Neural progenitor cell (in vitro differentiated cells): ENCODE data around the gene SLC9C2. TPM values are rescaled to one million over a fixed set of nuclear protein-coding genes. Genes with fewer than 3 reads are reported as not detected.
A peak's percentile ranks its signal among the peaks of the same experiment; 100 is the strongest.

ENCODE experiments used
- DNase-seq: peaks from one replicate; pipeline ENCODE4 v3.0.0-alpha.2; 2016; ENCODE audit warnings: low spot score
- H2AFZ ChIP-seq: fragments of 200-600 bp; sonication (generic); replicated peaks from 2 replicates; pipeline ENCODE4 v1.6.1; 2016; ENCODE audit warnings: antibody characterized with exemption
- H3F3A ChIP-seq: fragments of 200-600 bp; sonication (generic); 2 replicates; pipeline ENCODE4 v1.6.1; 2016; ENCODE audit warnings: antibody characterized with exemption, low read depth
- H3K27ac ChIP-seq: fragments of 200-600 bp; sonication (generic); 2 replicates; pipeline ENCODE4 v1.5.1; 2016; ENCODE audit warnings: mild to moderate bottlenecking
- H3K27me3 ChIP-seq: fragments of 200-600 bp; sonication (generic); 2 replicates; pipeline ENCODE4 v1.6.1; 2016; ENCODE audit warnings: mild to moderate bottlenecking, moderate library complexity
- H3K36me3 ChIP-seq: fragments of 200-600 bp; sonication (generic); 2 replicates; pipeline ENCODE4 v1.5.1; 2016
- H3K4me1 ChIP-seq: fragments of 200-600 bp; sonication (generic); 2 replicates; pipeline ENCODE4 v1.6.1; 2016; ENCODE audit warnings: mixed run types
- H3K4me2 ChIP-seq: fragments of 200-600 bp; sonication (generic); 2 replicates; pipeline ENCODE4 v1.6.1; 2016
- H3K4me3 ChIP-seq: fragments of 200-600 bp; sonication (generic); 2 replicates; pipeline ENCODE4 v1.5.1; 2016
- H3K79me2 ChIP-seq: fragments of 200-600 bp; sonication (generic); 2 replicates; pipeline ENCODE4 v1.6.1; 2016; ENCODE audit warnings: low read depth
- H3K9ac ChIP-seq: fragments of 200-600 bp; sonication (generic); 2 replicates; pipeline ENCODE4 v1.6.1; 2016
- H3K9me3 ChIP-seq: fragments of 200-600 bp; sonication (generic); 2 replicates; pipeline ENCODE4 v1.5.1; 2016; ENCODE audit warnings: low read depth
- H4K20me1 ChIP-seq: fragments of 200-600 bp; sonication (generic); 2 replicates; pipeline ENCODE4 v1.6.1; 2016; ENCODE audit warnings: low read depth
- H3K27ac Mint-ChIP-seq: 3 replicates; pipeline ENCODE4 v1.8.0; 2021; ENCODE audit warnings: mixed read lengths
- H3K27me3 Mint-ChIP-seq: 2 replicates; pipeline ENCODE4 v1.8.0; 2022; ENCODE audit warnings: low read depth, mild to moderate bottlenecking, inconsistent platforms, moderate library complexity, mixed read lengths; ENCODE audit not compliant: insufficient read depth
- H3K36me3 Mint-ChIP-seq: 3 replicates; pipeline ENCODE4 v1.8.0; 2021; ENCODE audit warnings: mixed read lengths
- H3K4me1 Mint-ChIP-seq: 3 replicates; pipeline ENCODE4 v1.8.0; 2021; ENCODE audit warnings: mixed read lengths
- H3K4me3 Mint-ChIP-seq: 3 replicates; pipeline ENCODE4 v1.8.0; 2021; ENCODE audit warnings: mild to moderate bottlenecking, moderate library complexity, mixed read lengths
- H3K9me3 Mint-ChIP-seq: 3 replicates; pipeline ENCODE4 v1.8.0; 2020; ENCODE audit warnings: mixed read lengths
- EZH2 ChIP-seq: fragments of 200-600 bp; sonication (generic); IDR thresholded peaks from 2 replicates; pipeline ENCODE4 v1.6.1; 2017; ENCODE audit warnings: antibody characterized with exemption, mild to moderate bottlenecking, moderate library complexity
- EZH2phosphoT487 ChIP-seq: fragments of 200-600 bp; sonication (generic); IDR thresholded peaks from 2 replicates; pipeline ENCODE4 v1.6.1; 2017; ENCODE audit warnings: antibody characterized with exemption
- total RNA-seq: library from RNA; depleted of rRNA; stranded (reverse); fragments of >200 nt; gene quantifications from 2 replicates; pipeline ENCODE4 v1.2.3, GENCODE V29; 2015; ENCODE audit warnings: low replicate concordance
- TF ChIP-seq, protein P1 (sequence below): fragments of 200-600 bp; sonication (generic); IDR thresholded peaks from 2 replicates; pipeline ENCODE4 v1.5.1; 2017; ENCODE audit warnings: antibody characterized with exemption, mild to moderate bottlenecking

The SLC9C2 gene
- total RNA-seq, 1 donor from 2014 or later = not detected

DNA sequence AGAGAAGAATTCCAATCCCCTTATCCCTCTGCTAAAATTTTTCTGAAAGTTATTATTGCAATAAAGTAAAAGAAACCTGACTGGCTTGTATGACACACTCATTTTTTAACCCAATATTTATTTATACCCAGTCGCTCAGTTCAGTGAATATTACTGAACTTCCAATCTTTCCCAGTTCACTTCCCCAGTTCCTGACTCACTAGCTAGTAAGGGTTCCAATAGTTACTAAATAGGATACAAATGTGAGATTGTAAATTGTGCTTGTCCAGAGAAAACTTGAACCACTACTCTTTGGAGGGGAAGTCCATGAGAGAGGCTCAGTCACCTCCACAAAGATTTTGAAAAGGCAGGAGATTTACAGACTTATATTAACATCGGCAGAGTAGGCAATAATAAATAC lies 94.3 kb downstream of the SLC9C2 start:
- Histone ChIP-seq H3K4me2 (no peak overlapping the region), H3K9ac (no peak overlapping the region), H2AFZ (peak overlapping the region; percentile 2), H3K9me3 (no peaks in the 10 kb centered on the region), H3F3A (no peaks in the 10 kb centered on the region), H3K36me3 (no peaks in the 10 kb centered on the region), H3K4me3 (no peak overlapping the region), H3K79me2 (no peaks in the 10 kb centered on the region), H4K20me1 (no peaks in the 10 kb centered on the region), H3K27me3 (no peaks in the 10 kb centered on the region), H3K27ac (no peak overlapping the region), H3K4me1 (peaks cover 10% of the 10 kb centered on the region)
- H3K4me3 Mint-ChIP-seq = no peak overlapping the region
- no peak overlapping the region for H3K27ac Mint-ChIP-seq
- H3K27me3 Mint-ChIP-seq = peaks cover 3% of the 10 kb centered on the region
- H3K36me3 Mint-ChIP-seq = peaks cover 2% of the 10 kb centered on the region
- H3K9me3 Mint-ChIP-seq = peaks cover 19% of the 10 kb centered on the region
- TF ChIP-seq EZH2phosphoT487 (no peak), EZH2 (no peak)
- H3K4me1 Mint-ChIP-seq = peaks cover 44% of the 10 kb centered on the region
- DNase-seq = no peak

- no peaks in the 10 kb centered on the region for H3K27me3 ChIP-seq
- DNase-seq = peak; percentile 15
- no peaks in the 10 kb centered on the region for H3K36me3 Mint-ChIP-seq
- H4K20me1 ChIP-seq = no peaks in the 10 kb centered on the region
- no peak overlapping the region for H2AFZ ChIP-seq
- peak overlapping the region; percentile 79 for H3K4me3 Mint-ChIP-seq
- H3F3A ChIP-seq = no peaks in the 10 kb centered on the region
- no peaks in the 10 kb centered on the region for H3K36me3 ChIP-seq
- no peak for TF ChIP-seq EZH2
- TF ChIP-seq EZH2phosphoT487 = no peak
- TF ChIP-seq, protein P1, sequence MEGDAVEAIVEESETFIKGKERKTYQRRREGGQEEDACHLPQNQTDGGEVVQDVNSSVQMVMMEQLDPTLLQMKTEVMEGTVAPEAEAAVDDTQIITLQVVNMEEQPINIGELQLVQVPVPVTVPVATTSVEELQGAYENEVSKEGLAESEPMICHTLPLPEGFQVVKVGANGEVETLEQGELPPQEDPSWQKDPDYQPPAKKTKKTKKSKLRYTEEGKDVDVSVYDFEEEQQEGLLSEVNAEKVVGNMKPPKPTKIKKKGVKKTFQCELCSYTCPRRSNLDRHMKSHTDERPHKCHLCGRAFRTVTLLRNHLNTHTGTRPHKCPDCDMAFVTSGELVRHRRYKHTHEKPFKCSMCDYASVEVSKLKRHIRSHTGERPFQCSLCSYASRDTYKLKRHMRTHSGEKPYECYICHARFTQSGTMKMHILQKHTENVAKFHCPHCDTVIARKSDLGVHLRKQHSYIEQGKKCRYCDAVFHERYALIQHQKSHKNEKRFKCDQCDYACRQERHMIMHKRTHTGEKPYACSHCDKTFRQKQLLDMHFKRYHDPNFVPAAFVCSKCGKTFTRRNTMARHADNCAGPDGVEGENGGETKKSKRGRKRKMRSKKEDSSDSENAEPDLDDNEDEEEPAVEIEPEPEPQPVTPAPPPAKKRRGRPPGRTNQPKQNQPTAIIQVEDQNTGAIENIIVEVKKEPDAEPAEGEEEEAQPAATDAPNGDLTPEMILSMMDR = no peak
- H3K4me3 ChIP-seq = no peak overlapping the region
- peak overlapping the region; percentile 99 for H3K27ac Mint-ChIP-seq
- H3K27me3 Mint-ChIP-seq = peaks cover 3% of the 10 kb centered on the region
- peaks cover 44% of the 10 kb centered on the region for H3K4me1 Mint-ChIP-seq
- no peak overlapping the region for H3K27ac ChIP-seq
- peaks cover 13% of the 10 kb centered on the region for H3K9me3 Mint-ChIP-seq
- H3K9ac ChIP-seq = no peak overlapping the region
- no peaks in the 10 kb centered on the region for H3K9me3 ChIP-seq
- no peaks in the 10 kb centered on the region for H3K79me2 ChIP-seq
- peak overlapping the region; percentile 30 for H3K4me2 ChIP-seq
- peaks cover 10% of the 10 kb centered on the region for H3K4me1 ChIP-seq
These were observed 95.0 kb downstream of the SLC9C2 start for GRCh38 chr1:173507847-173508209.

DNA sequence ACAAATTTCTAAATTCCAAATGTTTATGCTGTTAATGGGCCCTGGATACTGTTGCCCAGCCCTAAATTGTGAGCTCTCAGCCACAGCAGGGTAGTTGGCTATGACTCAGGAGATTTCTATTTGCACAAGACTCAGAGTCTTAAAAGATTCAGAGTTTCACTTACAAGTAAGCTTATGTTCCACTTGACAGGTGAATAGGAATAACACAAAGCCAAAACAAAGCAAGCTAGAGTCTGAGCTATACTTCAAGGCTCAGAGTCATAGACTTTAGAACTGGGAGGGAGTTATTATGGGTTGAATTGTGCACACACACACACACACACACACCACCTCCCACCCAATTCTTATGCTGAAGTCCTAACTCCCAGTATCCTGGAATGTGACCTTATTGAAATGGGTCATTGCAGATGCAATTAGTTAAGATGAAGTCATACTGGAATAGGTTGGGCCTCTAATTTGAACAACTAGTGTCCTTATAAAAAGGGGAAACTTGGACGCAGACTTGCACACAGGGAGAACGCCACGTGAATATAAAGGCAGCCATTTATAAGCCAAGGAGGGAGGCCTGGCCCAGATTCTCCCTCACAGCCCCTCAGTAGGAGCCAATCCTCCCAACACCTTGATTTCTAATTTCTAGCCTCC lies 95.5 kb downstream of the SLC9C2 start:
- Histone ChIP-seq H3K36me3 (no peaks in the 10 kb centered on the region), H3K4me1 (peaks cover 10% of the 10 kb centered on the region), H3K27me3 (no peaks in the 10 kb centered on the region), H3K27ac (no peak overlapping the region), H3F3A (no peaks in the 10 kb centered on the region), H3K4me3 (no peak overlapping the region), H3K79me2 (no peaks in the 10 kb centered on the region), H3K9ac (no peak overlapping the region), H4K20me1 (no peaks in the 10 kb centered on the region), H2AFZ (no peak overlapping the region), H3K4me2 (peak overlapping the region; percentile 30), H3K9me3 (no peaks in the 10 kb centered on the region)
- DNase-seq = peak; percentile 41
- Mint-ChIP-seq H3K27me3 (peaks cover 3% of the 10 kb centered on the region), H3K4me1 (peaks cover 44% of the 10 kb centered on the region), H3K9me3 (peaks cover 8% of the 10 kb centered on the region), H3K27ac (peak overlapping the region; percentile 99), H3K4me3 (peak overlapping the region; percentile 79), H3K36me3 (no peaks in the 10 kb centered on the region)
- TF ChIP-seq, protein P1 = no peak

GRCh38 chr1:173506437-173506836 lies 96.4 kb downstream of the SLC9C2 start:
- Histone ChIP-seq H3K4me3 (no peak overlapping the region), H3F3A (no peaks in the 10 kb centered on the region), H3K9ac (no peak overlapping the region), H3K4me1 (peaks cover 10% of the 10 kb centered on the region), H3K9me3 (no peaks in the 10 kb centered on the region), H2AFZ (no peak overlapping the region), H4K20me1 (no peaks in the 10 kb centered on the region), H3K27me3 (no peaks in the 10 kb centered on the region), H3K4me2 (no peak overlapping the region), H3K79me2 (no peaks in the 10 kb centered on the region), H3K27ac (no peak overlapping the region), H3K36me3 (no peaks in the 10 kb centered on the region)
- peaks cover 44% of the 10 kb centered on the region for H3K4me1 Mint-ChIP-seq
- H3K9me3 Mint-ChIP-seq = peaks cover 2% of the 10 kb centered on the region
- TF ChIP-seq, protein P1 = peak; percentile 15
- TF ChIP-seq EZH2 = no peak
- no peak for TF ChIP-seq EZH2phosphoT487
- peaks cover 2% of the 10 kb centered on the region for H3K27me3 Mint-ChIP-seq
- H3K4me3 Mint-ChIP-seq = no peak overlapping the region
- peak overlapping the region; percentile 72 for H3K27ac Mint-ChIP-seq
- no peak for DNase-seq
- H3K36me3 Mint-ChIP-seq = no peaks in the 10 kb centered on the region
